ENCODE measurements around the gene PRELID1.
"Not testable (repeated sequence)": the region's sequence is repeated elsewhere in the genome, so short reads cannot be mapped to it uniquely, and the experiment has no call there.

PRELID1 gene

DNA sequence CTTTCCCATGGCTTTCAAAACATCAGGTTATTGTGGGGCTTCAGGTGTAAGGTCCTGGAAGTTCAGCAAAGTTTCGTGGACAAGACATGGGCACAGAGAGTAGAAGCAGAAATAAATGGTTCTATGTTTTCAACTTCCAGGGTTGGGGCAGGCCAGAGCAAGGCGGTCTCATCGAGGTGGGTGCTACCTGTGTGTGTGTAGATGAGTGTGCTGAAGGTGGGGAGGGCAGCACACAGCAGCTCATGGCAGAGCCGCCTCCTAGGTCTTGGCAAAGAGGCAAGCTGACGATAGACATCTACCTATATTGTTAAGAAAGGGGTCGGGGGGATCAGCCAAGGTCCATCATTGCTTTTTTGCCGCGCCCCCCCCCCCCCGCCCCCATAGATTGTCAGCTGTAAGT is 3.9 kb upstream of the PRELID1 start:
- in situ Hi-C loops (cut with MboI; ENCODE audit: low sequenced_read_pairs), result no loop called here

DNA sequence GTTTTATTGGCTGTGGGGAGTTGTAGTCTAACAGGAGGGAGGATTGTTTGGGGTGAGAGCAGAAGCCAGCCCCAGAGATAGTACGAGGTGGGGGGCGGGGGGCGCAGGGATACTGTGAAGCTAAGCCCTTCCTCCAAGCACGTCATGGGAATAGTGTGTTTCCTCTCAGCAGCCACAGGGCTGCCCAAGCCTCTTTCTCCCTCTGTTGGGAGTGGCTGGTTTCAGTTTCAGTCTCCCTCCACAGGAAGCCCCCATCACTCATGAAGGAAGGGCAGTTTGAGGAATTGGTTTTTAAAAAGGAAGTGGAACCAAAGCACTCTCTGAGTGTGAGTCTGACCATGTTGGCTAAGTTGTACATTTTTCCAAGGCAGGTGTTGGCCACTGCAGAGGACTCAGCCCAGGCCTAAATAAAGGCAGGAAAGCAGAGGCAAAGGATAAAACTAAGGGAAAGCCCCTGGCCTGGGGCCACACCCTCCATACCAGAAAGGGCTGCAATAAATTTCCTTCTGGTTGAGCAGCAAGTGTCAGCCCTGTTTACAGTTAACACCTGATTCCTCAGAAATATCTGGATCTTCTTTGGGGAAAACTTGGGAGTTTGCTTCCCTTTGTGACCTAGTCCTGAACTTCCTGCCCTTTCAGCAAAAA is 3.2 kb upstream of the PRELID1 start:
- in situ Hi-C loops (cut with MboI; ENCODE audit: low sequenced_read_pairs), result no loop called here

DNA sequence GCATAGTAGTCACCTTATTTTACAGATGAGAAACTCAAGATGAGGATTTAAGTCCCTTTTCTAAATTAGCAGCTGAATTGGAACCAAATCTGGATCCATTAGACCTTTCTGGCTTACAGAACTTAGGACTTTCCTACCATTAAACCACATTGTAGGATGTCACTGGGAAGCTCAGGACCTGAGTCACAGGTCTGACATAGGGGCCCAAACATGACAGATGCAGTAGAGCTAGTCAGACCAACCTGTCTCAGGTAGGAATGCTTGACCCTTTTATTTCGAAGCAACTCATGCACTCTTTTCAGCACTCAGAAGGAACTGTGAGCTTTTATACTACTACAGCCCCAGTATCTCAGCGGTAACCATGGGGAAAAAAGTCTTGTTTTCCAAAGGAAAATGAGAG is 2.6 kb upstream of the PRELID1 start:
- in situ Hi-C loops (cut with MboI; ENCODE audit: low sequenced_read_pairs), result no loop called here

- in situ Hi-C loops (cut with MboI; ENCODE audit: low sequenced_read_pairs), result no loop called here
Observed at GRCh38 chr5:177301503-177302165, 2.0 kb upstream of the PRELID1 start.

DNA sequence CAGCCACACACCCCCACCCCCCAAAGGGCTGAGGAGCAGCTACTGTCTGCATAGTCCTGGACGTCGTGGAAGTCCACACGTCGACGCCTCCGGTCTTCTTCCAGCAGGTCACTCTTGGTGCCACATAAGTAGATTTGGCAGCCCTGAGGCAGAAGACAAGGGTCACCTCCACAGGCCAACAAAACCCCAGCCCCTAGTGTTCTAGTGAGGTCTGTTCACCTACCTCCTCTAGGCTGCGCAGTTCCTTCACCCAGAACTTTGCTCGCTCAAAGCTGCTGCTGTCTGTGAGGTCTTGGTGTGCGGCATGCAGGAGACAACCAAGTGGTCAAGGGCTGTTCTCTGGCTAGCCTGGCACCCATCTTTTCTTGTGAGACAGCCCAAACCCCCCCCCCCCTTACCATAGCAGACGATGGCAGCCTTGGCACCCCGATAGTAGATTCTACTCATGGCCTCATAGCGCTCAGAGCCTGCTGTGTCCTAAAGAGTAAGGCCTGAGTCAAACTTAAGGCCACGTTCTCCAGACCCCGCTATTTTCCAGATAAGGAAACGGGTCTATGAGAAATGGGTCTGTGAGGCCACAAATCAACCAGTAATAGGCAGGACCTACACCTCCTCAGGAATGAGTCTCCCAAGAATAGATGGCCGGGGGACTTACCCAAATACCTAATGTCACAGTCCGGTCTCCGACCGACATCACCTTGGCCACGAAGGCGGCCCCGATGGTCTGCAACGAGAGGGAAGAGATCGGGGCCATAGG is 1.1 kb upstream of the PRELID1 start:
- in situ Hi-C loops (cut with MboI; ENCODE audit: low sequenced_read_pairs), result no loop called here

- in situ Hi-C loops (cut with MboI; ENCODE audit: low sequenced_read_pairs), result no loop called here
Observed at GRCh38 chr5:177303925-177304391, 359 bp downstream of the PRELID1 start.

GRCh38 chr5:177304392-177305119 is 957 bp downstream of the PRELID1 start:
- in situ Hi-C loops (cut with MboI; ENCODE audit: low sequenced_read_pairs), result no loop called here

DNA sequence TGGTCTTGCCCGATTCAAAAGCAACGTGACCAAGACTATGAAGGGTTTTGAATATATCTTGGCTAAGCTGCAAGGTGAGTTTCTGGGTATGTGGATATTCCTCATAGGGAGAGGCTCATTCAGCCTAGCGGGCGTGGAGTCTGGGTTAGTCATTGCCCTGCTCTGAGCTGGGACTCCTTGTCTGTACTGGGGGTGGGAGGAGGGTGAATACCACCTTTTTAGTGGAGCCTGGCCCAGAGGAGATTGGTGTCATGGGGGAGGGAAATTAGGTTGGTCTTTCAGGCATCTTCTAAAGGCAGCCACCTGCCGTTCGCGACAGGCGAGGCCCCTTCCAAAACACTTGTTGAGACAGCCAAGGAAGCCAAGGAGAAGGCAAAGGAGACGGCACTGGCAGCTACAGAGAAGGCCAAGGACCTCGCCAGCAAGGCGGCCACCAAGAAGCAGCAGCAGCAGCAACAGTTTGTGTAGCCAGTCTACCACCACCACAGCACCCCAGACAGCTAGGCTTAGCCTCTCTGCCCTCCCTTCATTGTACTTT is 2.6 kb downstream of the PRELID1 start:
- in situ Hi-C loops (cut with MboI; ENCODE audit: low sequenced_read_pairs), result not testable (repeated sequence)

GRCh38 chr5:177306674-177307543 is 3.3 kb downstream of the PRELID1 start:
- in situ Hi-C loops (cut with MboI; ENCODE audit: low sequenced_read_pairs), result no loop called here

DNA sequence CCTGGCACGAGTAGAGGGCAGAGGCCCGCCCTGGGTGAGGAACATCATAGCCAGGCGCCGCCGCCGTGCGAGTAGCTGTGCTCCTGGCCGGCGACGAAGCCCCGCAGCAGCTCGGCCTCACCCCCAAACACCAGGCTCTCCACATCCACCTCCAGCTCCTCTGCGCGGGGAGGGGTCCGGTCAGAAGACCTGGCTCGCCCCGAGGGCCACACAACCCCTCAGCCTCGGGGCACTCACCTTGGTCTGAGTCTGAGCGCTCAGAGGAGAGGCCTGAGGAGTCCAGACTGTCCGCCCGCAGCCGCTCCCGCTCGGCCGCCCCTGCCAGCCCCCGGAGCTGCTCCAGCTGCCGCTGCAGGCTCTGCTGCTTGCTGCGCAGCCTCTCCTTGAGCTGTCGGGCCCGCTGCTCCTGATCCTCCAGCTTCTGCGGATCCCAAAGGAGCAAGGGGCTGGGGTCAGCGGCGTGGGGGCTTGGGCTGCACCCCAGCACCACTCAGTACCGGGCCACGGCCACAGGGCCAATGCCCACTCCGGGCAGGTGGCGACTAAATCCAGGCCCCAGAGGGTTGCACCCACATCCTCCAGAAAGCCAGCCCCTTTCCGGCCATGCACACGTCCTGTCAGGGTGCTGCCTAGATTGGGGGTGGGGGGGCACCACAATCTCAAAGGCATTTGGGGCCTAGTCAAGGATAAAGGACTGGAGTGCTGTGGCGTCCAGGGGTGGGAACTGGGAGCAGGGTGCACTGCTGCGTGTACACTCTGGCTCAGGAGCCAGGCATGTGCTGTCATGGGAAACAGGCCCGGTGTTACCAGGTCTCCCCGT is 4.2 kb downstream of the PRELID1 start:
- in situ Hi-C loops (cut with MboI; ENCODE audit: low sequenced_read_pairs), result no loop called here

GRCh38 chr5:177308740-177309139 is 5.1 kb downstream of the PRELID1 start:
- in situ Hi-C loops (cut with MboI; ENCODE audit: low sequenced_read_pairs), result no loop called here

DNA sequence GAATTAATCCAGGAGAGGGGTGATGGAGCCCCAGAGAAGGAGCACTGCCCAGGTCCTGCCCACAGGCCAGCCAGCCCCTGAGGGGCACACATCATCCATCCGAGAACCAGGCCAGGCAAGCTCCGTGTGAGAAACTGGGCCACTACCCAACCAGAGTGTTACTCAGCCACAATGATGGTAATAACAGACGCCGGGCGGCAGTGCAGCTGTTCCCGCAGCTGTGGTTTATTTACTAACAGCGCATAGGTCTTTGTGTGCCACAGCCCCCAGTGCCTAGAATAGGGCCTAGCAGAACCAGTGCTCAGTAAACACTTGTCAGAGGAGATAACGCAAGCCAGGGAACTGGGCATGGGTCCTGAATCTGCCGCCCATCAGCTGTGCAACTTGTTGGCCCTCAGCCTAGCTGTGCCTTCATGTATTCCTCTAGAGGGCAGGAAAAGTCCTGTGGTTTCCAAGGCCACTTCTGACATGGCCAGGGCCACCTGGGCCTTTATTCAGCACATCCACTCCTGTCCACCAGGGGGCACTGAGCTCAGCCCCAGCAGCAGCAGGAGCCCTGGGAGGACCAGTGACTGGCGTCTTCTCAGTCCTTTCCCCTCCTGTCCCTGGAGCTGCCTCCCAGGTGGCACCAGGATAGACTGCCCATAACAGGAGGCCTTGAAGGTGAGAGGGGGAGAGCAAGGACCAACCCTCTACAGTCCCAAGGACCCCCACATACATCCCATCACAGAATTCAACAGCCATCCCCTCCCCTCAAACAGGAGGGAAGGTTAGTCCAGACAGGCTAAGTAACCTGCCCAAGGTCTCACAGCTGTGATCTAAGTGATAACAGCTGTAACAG is 6.0 kb downstream of the PRELID1 start:
- in situ Hi-C loops (cut with MboI; ENCODE audit: low sequenced_read_pairs), result no loop called here

- in situ Hi-C loops (cut with MboI; ENCODE audit: low sequenced_read_pairs), result no loop called here
Observed at GRCh38 chr5:177310332-177310731, 6.7 kb downstream of the PRELID1 start.

- in situ Hi-C loops (cut with MboI; ENCODE audit: low sequenced_read_pairs), result no loop called here
Observed at GRCh38 chr5:177310757-177311391, 7.3 kb downstream of the PRELID1 start.

DNA sequence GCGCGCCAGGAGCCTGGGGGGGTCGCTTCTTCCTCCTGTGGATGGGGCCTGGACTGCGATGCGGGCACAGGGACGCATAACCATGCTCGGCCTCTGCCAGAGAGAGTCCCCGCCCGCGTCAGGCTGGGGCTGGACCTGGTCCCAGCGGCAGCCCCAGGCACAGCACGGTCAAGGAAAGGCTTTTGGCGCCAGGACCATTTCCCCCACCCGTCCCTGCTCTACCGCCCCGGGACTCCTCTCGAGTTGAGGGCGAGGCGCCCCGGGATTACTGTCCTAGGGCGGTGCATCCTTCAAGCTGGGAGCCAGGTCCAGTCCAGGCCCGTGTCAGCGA is 7.8 kb downstream of the PRELID1 start:
- in situ Hi-C loops (cut with MboI; ENCODE audit: low sequenced_read_pairs), result no loop called here

GRCh38 chr5:177311723-177312648 is 8.4 kb downstream of the PRELID1 start, which contains the start of gene MXD3:
Gene MXD3, minus strand, starts transcription at chr5:177311898. Its CDS starts 68 bp downstream, at chr5:177311830.
- in situ Hi-C loops (cut with MboI; ENCODE audit: low sequenced_read_pairs), result no loop called here

- in situ Hi-C loops (cut with MboI; ENCODE audit: low sequenced_read_pairs), result no loop called here
Observed at GRCh38 chr5:177312649-177313181, 9.1 kb downstream of the PRELID1 start.
